Measurements from ENCODE around the gene GALNT17.

GALNT17 gene

DNA sequence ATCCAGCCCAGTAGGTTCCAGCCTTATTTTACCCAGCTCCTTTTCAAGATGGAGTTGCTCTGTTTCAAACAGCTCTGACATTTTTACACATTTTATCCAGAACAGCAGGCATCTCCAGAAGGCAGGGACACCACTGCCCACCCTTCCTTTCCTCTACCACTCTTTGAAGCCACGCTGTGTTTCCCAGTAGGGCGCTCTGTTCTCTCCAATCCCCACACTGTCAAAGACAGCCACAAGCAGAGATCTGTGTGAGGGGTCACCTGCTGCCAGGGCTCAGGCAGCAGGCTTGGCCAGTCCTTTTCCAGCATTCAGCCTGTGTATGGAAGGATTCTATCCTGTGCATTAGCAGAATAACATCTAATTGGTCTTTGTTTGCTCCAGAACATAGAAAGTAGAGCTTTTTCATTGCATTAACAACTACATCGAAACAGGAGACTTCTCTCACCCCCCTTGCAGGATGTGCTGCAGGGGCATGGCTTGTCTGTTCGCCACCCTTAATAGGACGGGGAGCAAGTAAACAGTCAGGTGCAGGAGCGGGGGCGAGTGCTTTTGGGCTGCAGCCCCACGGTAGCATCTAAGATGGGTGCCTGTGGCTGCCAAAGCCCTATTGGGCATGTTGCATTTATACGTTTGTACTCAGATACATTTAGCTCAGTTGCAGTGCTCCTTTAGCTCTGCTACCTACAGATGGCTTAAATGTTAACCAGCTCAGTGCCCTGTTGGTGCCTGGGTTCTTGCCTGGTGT, 326.1 kb downstream of the GALNT17 start:
- DNase-seq (ENCODE audit: low read depth): no peak

DNA sequence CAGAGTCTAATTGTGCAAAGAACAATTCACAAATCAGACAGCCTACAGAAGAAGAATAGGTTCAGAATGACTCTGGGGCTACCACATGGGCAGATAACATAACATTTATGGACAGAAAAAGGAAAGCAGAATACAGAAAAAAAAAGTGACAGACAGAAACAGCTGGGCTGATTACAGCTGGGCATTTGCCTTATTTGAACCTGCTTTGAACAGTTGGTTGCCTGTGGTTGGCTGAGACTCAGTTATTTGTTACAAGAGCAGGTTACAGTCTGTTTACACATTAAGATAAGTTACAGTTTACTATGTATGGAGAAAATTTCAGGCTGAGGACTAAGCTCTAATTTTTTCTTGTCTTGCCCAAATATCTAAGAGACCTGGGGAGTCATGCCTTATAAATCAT, 327.2 kb downstream of the GALNT17 start:
- no peak for DNase-seq (ENCODE audit: low read depth)

DNA sequence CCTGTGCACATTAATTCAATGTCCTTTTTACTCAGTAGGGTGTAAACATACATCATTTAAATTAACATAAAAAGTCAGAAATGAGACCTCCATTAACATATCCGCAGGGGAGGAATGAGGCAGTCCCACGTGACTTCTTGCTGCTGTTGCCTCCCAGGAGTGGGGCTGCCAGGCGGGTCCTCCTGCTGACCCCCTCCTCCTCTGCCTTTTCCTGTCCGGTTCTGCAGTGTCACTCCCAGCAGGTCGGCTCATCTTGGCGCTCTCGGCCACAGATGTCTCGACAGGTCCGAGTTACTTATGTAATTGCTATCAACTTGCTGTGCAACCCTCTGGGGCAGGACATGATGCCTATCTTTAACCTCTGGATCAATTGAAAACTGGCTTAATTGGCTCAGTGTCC, 329.6 kb downstream of the GALNT17 start:
- no peak for DNase-seq (ENCODE audit: low read depth)

DNA sequence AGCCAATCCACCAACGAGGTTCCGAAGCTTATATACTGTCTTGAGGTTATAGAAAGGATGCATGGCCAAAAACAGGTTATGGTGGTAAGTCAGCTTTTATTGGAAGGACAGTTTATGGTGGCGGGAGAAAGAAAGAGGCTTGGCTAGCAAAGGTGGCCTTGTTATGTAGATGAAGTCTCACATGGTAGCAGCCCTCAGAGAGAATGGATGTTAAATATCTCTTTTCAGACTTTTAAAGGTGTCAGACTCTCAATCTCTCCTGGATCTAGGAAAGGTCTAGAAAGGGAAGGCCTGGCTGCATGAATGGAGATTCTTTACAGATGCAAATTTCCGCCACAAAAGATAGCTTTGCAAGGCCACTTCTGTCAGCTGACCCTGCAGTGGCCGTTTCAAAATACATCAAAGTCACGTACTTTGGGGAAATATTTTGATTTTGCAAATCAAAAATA, 333.8 kb downstream of the GALNT17 start:
- no peak for DNase-seq (ENCODE audit: low read depth)

DNA sequence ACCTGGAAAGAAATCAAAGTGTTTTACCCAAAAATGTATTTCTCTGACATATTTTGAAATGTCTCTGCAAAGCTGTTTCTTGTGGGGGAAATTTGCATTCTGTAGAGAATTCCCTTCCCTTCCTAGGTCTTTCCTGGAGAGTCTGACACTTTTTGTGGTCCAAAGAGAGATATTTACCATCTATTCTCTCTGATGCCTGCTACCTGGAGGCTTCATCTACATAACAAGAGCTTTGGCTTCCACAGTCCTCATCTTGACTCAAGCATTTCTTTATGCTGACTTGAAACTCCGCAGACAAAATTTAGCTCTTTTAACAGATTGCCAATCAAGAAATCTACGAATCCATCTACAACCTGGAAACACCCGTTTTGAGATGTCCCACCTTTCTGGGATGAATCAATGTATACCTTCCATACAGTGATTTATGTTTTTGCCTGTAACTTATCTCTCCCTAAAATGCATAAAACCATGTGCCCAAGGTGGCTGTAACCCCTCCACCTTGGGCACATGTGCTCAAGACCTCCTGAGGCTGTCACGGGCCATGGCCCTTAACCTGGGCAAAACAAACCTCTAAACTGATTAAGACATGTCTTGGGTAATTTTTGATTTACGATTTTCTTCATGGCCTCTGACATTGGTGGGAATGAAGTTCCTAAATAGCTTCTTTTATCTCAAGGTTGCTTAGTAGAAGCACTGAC, 334.7 kb downstream of the GALNT17 start:
- DNase-seq (ENCODE audit: low read depth): no peak

DNA sequence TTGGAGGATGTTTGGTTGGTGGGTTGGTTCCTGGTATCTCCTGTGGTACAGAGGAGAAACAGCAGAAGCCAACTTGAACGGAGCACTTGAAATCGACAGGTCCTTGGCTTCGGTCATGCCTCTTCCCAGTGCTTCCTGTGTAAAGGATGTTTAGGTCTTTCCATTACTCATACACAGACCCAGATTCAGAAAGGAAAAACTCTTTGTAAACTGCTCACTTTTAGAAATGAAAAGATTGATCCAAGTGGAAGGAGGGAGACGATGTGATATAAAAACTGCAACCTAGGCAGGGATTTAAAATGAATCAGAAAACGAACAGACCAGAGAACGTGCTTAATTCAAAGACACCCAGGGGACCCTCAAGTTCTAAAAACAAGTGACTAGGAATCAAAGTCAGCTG, 338.4 kb downstream of the GALNT17 start:
- no peak for DNase-seq (ENCODE audit: low read depth)

DNA sequence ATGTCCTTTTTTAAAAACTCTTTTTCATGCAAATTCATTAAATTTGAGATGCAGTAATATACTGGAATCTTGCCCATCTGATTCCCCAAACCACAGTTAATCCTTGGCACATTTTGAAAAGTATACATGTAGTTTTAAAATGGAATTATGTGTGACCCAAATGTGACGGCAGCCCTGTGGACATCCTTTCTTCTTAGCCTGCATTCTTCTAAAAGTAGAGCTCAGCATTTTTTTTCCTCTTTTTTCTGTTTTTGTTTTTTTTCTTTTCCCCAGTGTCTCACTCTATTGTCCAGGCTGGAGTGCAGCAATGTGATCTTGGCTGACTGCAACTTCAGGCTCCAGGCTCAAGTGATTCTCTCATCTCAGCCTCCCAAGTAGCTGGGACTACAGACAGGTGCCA, 338.9 kb downstream of the GALNT17 start:
- DNase-seq (ENCODE audit: low read depth): no peak

DNA sequence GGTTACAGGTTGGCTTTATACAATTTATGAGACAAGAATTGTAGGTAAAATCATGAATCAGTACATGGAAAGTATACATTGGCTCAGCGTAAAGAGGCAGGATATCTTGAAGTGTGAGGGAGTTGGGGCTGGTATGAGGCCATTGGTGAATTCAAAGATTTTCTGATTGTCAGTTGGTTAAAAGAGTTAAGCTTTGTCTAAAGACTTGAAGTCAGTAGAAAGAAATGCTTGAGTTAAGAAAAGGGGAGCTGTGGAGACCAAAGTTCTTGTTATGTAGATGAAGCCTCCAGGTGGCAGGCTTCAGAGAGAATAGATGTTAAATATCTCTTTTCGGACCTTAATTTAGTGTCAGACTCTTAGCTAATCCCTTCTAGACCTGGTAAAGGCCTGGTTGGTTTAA, 341.0 kb downstream of the GALNT17 start:
- no peak for DNase-seq (ENCODE audit: low read depth)

DNA sequence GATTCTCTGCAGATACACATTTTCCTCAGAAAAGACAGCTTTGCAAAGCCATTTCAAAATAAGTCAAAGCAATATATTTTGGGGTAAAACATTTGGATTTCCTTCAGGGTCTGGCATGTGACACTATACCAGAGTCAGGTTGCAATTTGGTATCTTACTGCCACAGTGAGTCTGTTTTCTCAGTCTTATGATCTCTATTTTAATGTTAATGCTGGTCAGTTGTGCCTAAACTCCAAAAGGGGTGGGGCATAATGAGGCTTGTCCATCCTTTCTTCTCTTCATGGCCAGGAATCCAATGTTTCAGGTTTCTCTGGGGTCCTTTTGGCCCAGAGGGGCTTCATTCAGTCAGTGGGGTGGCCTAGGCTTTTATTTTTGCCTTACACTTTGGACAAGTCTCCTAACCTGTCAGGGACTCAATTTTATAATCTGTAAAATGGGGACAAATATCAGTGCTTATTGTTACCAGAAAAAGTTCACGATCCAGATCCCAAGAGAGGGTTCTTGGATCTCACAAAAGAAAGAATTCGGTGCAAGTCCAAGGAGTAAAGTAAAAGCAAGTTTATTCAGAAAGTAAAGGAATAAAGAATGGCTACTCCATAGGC, 341.5 kb downstream of the GALNT17 start:
- DNase-seq (ENCODE audit: low read depth): no peak

DNA sequence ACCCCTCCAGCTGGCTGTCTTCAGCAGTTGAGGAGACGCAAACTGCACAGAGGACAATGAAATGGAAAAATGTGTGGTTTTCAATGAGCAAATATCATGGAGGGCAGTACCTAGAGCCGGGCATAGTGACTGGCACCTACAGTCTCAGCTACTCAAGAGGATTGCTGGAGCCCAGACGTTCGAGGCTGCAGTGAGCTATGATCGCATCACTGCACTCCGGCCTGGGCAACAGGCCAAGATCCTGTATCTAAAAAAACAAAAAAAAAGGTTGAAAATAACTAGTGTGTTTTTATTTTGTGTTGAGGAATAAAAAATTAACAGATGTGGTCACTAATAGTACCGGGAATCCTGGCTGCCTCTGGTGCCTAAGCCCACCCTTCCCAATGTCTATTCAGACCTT, 345.5 kb downstream of the GALNT17 start:
- no peak for DNase-seq (ENCODE audit: low read depth)

DNA sequence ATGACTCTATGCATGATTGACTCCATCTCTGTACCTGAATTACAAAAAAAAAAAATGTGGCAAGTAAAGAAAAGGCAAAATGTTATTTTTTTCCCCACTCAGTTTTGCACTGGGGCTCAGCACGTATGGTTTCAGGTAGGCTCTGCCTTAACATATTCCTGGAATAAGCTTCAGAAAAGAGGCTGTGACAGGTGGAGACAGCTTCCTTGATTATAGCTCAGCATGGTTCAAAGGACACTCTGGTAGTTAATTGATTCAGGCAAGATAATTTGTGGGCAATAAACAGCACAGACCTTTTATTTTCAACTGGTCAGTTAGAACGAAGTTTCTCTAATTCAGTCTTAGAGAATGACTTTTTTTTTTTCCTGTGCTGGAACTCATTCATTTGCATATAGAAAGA, 347.3 kb downstream of the GALNT17 start:
- no peak for DNase-seq (ENCODE audit: low read depth)

DNA sequence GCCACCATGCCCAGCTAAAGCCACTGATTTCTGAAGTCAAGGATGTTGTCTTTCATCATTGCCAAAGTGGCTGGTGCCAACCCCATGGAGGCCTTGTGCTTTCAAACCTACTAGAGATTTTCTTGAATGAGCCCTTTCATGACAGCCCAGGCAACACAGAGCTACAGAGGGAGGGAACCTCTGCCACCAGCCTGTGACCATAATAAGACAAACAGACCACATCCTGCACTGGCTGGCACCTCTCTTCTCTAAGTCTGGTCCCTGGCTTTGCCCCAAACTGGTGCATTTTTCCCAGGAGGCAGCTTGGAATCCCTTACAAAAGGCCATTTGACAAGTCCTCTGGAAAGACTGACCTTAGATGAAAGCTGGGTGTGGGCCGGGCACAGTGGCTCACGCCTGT, 348.8 kb downstream of the GALNT17 start:
- DNase-seq (ENCODE audit: low read depth): no peak

DNA sequence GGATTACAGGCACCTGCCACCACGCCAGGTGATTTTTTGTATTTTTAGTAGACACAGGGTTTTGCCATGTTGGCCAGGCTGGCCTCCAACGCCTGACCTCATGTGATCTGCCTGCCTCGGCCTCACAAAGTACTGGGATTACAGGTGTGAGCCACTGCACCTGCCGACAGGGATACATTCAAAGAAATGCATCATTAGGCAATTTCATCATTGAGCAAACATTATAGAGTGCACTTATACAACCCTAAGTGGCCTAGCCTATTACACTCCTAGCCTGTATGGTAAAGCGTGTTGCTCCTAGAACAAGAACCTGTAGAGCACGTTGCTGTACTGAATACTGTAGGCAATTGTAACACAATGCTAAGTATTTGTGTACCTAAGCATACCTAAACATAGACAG, 350.3 kb downstream of the GALNT17 start:
- DNase-seq (ENCODE audit: low read depth): no peak

DNA sequence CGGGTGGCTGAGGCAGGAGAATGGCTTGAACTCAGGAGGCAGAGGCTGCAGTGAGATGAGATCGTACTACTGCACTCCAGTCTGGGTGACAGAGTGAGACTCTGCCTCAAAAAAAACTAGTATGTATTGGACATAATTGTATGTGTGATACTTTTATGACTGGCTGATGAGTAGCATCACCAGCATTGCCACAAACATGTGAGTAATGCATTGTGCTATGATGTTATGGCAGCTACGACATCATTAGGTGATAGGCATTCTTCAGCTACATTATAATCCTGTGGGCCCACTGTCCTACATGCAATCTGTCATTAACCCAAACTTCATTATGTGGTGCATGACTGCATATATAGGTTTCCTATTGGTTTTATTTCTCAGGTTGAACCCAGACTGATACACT, 352.4 kb downstream of the GALNT17 start:
- no peak for DNase-seq (ENCODE audit: low read depth)

DNA sequence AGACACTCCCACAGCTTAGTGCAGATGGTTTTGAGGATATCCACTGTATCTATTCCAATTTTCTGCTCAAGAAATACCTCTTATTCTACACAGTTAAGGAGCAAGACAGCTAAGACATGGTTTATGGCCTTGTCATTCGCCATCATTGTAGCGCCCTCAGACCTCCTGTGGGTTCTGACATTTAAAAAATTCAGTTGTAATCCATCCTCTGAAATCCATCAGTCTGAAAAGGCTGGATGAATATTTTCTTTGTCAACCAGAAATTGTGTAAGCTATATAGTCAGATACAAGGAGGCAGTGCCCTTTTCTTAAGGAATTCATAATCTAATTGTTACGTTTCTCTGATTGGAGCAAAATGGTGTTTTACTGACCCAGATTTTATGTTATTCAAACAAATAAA, 353.6 kb downstream of the GALNT17 start:
- DNase-seq (ENCODE audit: low read depth): no peak

DNA sequence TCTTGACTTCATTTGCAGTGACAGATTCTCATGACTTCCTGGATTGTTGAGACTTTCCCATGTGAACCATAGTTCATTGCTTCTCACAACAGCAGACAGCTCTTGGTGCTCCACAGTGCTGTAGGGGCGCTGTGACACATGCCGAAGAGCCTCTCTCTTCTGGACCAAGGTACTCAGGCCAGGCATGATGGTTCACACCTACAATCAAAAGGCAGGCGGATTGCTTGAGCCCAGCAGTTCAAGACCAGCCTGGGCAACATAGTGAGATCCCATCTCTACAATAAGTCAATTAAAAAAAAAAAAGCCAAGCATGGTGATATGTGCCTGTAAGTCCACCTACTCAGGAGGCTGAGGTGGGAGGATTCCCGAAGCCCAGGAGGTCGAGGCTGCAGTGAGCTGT, 354.5 kb downstream of the GALNT17 start:
- no peak for DNase-seq (ENCODE audit: low read depth)

DNA sequence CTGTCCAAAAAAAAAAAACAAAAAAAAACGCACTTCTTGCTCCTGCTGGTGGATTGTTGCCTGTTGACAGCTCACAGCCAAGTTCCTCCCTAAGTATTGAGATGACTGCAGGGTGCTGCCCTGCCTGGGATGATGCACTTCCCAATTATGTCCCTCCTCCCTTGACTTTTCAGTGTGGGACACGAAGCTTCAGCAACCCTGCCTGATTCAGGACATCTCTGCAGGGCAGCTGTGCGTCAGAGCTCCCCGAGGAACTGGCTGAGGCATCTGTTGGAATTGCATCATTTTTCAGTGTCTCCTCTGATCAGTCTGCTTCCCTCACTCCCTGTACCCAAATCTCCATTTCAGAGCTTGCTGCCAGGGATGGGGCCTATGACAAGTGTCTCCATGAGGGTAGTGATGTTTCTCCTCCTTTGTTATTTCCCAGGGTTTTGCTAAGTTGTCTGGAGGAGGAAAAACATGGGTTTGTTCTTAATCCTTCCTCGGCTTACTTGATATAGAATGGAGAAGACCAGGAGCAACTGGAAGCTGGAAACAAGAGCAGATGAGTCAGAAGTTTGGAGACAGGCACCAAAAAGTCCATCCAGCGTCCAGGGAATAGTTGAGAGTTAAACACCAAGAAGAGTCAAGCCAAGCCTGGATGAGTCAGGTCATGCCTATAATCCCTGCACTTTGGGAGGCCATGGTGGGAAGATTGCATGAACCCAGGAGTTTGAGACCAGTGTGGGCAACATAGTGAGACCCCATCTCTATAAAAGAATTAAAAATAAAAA, 355.1 kb downstream of the GALNT17 start:
- DNase-seq (ENCODE audit: low read depth): peak; percentile 88

DNA sequence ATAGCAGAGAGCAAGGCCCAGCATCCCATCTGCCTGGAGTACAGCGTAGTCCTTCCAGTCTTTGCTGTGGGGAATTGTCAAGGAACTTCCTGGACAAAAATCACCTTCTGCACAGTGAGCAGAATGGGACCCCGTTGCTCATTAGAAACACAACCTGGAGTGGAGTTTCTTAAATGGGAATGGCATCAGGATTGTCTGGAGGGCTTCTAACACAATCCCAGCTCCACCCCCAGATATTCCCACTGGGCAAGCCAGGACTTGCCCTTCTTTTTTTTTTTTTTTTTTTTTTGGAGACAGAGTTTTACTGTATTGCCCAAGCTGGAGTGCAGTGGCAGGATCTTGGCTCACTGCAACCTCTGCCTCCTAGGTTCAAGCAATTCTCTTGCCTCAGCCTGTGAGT, 356.4 kb downstream of the GALNT17 start:
- DNase-seq (ENCODE audit: low read depth): peak; percentile 59

DNA sequence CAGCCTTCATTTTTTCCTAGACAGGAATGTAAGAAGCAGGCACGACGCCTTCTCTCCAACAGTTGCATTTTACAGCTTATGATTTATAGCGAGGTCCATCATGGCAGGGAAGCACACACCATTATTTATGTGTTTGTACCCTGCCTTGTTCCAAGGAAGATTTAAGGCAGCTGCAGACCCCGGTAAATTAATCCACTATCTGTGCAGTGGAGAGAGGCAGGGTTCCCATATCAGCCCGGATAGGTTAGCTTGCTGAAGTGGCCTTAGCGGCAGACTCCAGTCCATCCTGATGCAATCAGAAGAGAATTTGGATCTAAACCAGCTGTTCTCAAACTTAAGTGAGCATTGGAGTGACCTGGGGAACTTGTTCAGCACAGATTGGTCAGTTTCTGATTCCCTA, 359.4 kb downstream of the GALNT17 start:
- no peak for DNase-seq (ENCODE audit: low read depth)

DNA sequence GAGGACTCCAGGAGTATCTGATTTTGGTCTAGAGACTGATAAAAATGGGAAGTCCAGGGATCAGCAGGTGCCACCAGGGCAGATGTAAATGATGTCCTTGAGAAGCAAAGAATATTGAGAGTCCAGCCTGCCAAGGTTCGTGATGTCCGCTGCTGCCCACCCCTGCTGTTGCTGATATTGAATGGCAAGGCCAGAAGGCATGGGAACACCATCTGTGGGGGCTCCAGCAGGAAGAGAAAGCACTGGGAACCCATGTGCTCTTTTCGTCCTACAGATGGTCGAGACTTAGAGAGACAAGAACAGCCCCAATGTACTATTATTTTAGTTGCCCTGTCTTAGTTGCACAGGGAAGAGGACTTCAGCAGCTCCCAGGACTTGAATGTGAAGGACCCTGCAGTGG, 363.9 kb downstream of the GALNT17 start:
- no peak for DNase-seq (ENCODE audit: low read depth)

DNA sequence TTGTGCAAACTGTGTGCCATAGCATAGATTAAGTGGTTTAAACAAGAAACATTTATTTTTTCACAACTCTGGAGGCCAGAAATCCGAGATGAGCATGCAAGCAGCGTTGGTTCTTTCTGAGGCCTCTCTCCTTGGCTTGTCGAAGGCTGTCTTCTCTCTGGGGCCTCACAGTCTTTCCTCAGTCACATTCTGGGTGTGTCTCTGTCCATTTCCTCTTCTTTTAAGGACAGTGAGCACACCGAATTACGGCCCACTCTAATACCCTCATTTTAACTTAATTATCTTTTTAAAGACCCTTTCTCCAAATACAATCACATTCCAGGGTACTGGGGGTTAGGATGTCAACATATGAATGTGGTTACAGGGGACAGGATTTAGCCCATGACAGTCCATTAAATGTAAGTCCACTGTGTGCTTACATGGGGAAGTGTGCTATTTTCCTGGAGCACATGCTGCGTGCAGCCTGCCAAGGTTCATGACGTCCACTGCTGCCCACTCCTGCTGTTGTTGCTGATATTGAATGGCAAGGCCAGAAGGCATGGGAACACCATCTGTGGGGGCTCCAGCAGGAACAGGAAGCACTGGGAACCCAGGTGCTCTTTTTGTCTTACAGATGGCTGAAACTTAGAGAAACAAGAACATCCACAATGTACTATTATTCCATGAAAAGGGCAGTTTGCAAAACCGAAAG, 365.5 kb downstream of the GALNT17 start:
- DNase-seq (ENCODE audit: low read depth): no peak

DNA sequence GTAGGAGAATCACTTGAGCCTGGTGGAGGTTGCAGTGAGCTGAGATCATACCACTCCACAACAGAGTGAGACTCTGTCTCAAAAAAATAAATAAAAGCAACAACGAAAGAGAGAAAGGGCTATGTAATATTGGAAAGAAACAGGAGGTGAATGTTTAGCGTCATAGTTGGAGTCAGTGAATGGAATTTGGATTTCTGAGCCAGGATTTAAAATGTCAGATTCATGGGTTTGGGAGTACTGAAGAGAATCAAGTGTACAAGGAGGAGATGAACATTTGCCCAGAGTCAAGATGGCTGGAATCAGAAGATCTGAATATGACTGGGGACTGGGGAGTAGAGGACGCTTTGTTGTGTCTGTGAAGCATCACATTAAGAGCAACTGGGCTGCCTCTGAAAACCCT, 366.4 kb downstream of the GALNT17 start:
- DNase-seq (ENCODE audit: low read depth): no peak

All from fibroblast of the conjunctiva (primary cell).